Activated CD8-positive, alpha-beta T cell treated with anti-CD3 and anti-CD28 coated beads for 36 hours (primary cell): ENCODE measurements around the gene LYVE1. TPM values are rescaled to one million over a fixed set of nuclear protein-coding genes. Genes with fewer than 3 reads are reported as not detected.

Source experiments
- ATAC-seq: fragments of 200-7000 bp; cut with Tn5 transposase; one replicate; pipeline ENCODE4 v1.10.0; 2021; ENCODE audit warnings: mild to moderate bottlenecking, moderate library complexity
- CTCF ChIA-PET: fragments of 350-600 bp; sonication (Branson Sonifier 250); formaldehyde crosslinking; loops from one replicate; lab custom pipeline; 2021; ENCODE audit warnings: antibody characterized with exemption; lab: Charles Lee
- POLR2A ChIA-PET: fragments of 350-600 bp; sonication (Branson Sonifier 250); formaldehyde crosslinking; loops from one replicate; lab custom pipeline; 2021; ENCODE audit warnings: antibody characterized with exemption; lab: Charles Lee
- DNase-seq: peaks from one replicate; pipeline ENCODE4 v3.0.0-alpha.2; 2020
- H3K27ac Mint-ChIP-seq: one replicate; pipeline ENCODE4 v1.8.0; 2021; ENCODE audit warnings: mild to moderate bottlenecking, mixed read lengths
- H3K27me3 Mint-ChIP-seq: one replicate; pipeline ENCODE4 v1.8.0; 2021; ENCODE audit warnings: mixed read lengths
- H3K36me3 Mint-ChIP-seq: one replicate; pipeline ENCODE4 v1.8.0; 2021; ENCODE audit warnings: low read depth, mixed read lengths
- H3K4me1 Mint-ChIP-seq: one replicate; pipeline ENCODE4 v1.8.0; 2021; ENCODE audit warnings: low read depth, mixed read lengths
- H3K4me3 Mint-ChIP-seq: one replicate; pipeline ENCODE4 v1.8.0; 2021; ENCODE audit warnings: mild to moderate bottlenecking, moderate library complexity, mixed read lengths
- H3K9me3 Mint-ChIP-seq: one replicate; pipeline ENCODE4 v1.8.0; 2021; ENCODE audit warnings: mixed read lengths
- intact Hi-C: fragments of 100-400 bp; cut with micrococcal nuclease; formaldehyde crosslinking; loops from one replicate; pipeline ENCODE4 v1.10.0; 2022
- total RNA-seq, 2 experiments: library from RNA; stranded (reverse); gene quantifications; one replicate each; pipeline ENCODE4 v1.2.3, GENCODE V29; 2021
- TF ChIP-seq, protein P1 (sequence below): fragments of 200-600 bp; IDR thresholded peaks from one replicate; pipeline ENCODE4 v1.8.0; 2022; ENCODE audit warnings: antibody characterized with exemption, mild to moderate bottlenecking

Gene LYVE1
- total RNA-seq, 2 experiments from 2014 or later: not detected

- POLR2A ChIA-PET: interaction anchor here (0.6 to 0.7 kb wide), 2 partner anchors 60 to 70 kb away, joined by 3 read pairs; no protein-coding TSS in a partner anchor
- Mint-ChIP-seq H3K9me3 (no peaks in the 10 kb centered on the region), H3K27ac (no peak overlapping the region), H3K4me3 (no peak overlapping the region), H3K4me1 (no peaks in the 10 kb centered on the region), H3K27me3 (no peaks in the 10 kb centered on the region), H3K36me3 (no peaks in the 10 kb centered on the region)
- TF ChIP-seq, protein P1, sequence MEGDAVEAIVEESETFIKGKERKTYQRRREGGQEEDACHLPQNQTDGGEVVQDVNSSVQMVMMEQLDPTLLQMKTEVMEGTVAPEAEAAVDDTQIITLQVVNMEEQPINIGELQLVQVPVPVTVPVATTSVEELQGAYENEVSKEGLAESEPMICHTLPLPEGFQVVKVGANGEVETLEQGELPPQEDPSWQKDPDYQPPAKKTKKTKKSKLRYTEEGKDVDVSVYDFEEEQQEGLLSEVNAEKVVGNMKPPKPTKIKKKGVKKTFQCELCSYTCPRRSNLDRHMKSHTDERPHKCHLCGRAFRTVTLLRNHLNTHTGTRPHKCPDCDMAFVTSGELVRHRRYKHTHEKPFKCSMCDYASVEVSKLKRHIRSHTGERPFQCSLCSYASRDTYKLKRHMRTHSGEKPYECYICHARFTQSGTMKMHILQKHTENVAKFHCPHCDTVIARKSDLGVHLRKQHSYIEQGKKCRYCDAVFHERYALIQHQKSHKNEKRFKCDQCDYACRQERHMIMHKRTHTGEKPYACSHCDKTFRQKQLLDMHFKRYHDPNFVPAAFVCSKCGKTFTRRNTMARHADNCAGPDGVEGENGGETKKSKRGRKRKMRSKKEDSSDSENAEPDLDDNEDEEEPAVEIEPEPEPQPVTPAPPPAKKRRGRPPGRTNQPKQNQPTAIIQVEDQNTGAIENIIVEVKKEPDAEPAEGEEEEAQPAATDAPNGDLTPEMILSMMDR: no peak
- no peak for DNase-seq
- intact Hi-C loops: no loop called here
- CTCF ChIA-PET: no interaction called here
- no peak for ATAC-seq
Observed at GRCh38 chr11:10590218-10590915, 21.9 kb upstream of the LYVE1 start.

- TF ChIP-seq, protein P1: no peak
- POLR2A ChIA-PET: no interaction called here
- CTCF ChIA-PET: interaction anchor here (1.1 kb wide), 1 partner anchor 9 kb away, joined by 3 read pairs; no protein-coding TSS in a partner anchor
Observed at GRCh38 chr11:10588904-10589303, 20.4 kb upstream of the LYVE1 start.

DNA sequence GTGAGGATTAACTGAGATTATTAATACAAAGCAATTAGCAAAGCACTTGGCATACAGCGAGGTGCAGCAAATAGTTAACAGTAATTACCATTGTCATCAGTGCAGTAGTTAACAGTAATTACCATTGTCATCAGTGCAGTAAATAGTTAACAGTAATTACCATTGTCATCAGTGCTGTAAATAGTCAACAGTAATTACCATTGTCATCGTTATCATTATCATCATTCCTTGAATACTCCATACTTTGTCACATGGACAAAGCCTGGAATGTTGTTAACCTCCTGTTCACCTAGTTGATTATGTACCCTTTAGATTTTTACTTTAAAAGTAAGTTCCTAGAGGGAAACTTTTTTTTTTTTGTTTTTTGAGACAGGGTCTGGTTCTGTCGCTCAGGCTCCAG, 19.5 kb upstream of the LYVE1 start:
- Mint-ChIP-seq H3K4me1 (no peaks in the 10 kb centered on the region), H3K36me3 (no peaks in the 10 kb centered on the region), H3K27ac (no peak overlapping the region), H3K27me3 (no peaks in the 10 kb centered on the region), H3K9me3 (no peaks in the 10 kb centered on the region), H3K4me3 (no peak overlapping the region)
- ChIA-PET POLR2A (no interaction called here), CTCF (interaction anchor here (1.1 kb wide), 1 partner anchor 8 kb away, joined by 3 read pairs; no protein-coding TSS in a partner anchor)
- no peak for DNase-seq
- intact Hi-C loops: no loop called here
- TF ChIP-seq, protein P1: no peak
- ATAC-seq: no peak

More at GRCh38 chr11:10588904-10589303, 20.4 kb upstream of the LYVE1 start:
- Mint-ChIP-seq H3K4me1 (no peaks in the 10 kb centered on the region), H3K9me3 (no peaks in the 10 kb centered on the region), H3K27ac (no peak overlapping the region), H3K27me3 (no peaks in the 10 kb centered on the region), H3K36me3 (no peaks in the 10 kb centered on the region), H3K4me3 (no peak overlapping the region)
- ATAC-seq (no peak), DNase-seq (no peak)
- intact Hi-C loops: no loop called here

DNA sequence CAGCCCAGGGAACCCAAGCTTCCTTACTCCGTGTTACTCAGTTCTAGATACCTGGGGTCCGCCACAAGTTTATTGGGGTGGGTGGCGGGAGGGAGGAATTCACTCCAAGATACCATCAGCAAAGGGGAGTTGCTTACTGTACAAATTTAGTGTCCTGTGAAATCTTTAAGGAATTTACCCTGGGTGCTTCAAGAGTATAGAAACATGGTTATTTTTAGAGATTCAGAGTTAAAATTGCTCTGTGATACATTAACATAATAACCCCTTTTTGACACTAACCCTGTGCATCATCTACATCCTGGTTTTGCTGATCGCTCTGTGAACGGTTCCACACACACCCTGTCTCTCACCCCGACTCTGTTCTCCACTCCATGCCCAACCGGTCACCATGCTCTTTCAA, 18.9 kb upstream of the LYVE1 start:
- Mint-ChIP-seq H3K4me1 (no peaks in the 10 kb centered on the region), H3K9me3 (no peaks in the 10 kb centered on the region), H3K36me3 (no peaks in the 10 kb centered on the region), H3K27ac (no peak overlapping the region), H3K4me3 (no peak overlapping the region), H3K27me3 (no peaks in the 10 kb centered on the region)
- ChIA-PET POLR2A (no interaction called here), CTCF (no interaction called here)
- TF ChIP-seq, protein P1: no peak
- intact Hi-C loops: no loop called here
- DNase-seq (no peak), ATAC-seq (no peak)

DNA sequence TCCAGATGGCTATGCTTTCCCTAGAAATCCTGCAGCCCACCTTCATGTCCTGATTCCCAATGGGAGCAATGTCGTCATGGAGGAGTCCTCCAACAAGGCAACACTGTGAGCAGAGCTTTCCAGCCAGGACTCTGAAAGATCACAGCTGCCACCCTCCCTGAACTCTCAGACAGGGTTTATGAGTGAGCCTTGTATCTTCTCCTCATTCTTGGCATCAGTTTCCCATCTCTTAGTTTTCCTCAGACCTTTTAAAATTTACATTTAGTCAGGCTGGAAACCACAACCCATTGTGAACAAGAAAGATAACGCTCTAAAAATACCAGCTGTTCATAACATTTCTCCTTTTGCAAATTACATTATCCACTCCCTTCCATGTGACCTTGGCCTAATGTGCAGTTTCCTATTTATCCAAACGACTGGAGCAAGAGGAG, 15.6 kb upstream of the LYVE1 start:
- ChIA-PET CTCF (interaction anchor here (0.8 to 2.1 kb wide), 3 partner anchors 43 to 187 kb away, joined by 3 to 6 read pairs (median 5); partner anchors contain the start of gene RNF141), POLR2A (no interaction called here)
- Mint-ChIP-seq H3K9me3 (no peaks in the 10 kb centered on the region), H3K27me3 (peaks cover 1% of the 10 kb centered on the region), H3K27ac (no peak overlapping the region), H3K4me3 (no peak overlapping the region), H3K4me1 (no peaks in the 10 kb centered on the region), H3K36me3 (no peaks in the 10 kb centered on the region)
- TF ChIP-seq, protein P1: no peak
- intact Hi-C loops: no loop called here
- no peak for ATAC-seq
- DNase-seq: no peak
